RPMI7951 (cell line): ENCODE data around the gene THAP6. TPM values are rescaled to one million over a fixed set of nuclear protein-coding genes. Genes with fewer than 3 reads are reported as not detected.

ENCODE experiments used
- total RNA-seq: library from RNA; depleted of rRNA; stranded (reverse); fragments of >200 nt; shearing (Covaris generic); gene quantifications from 2 replicates; pipeline ENCODE4 v1.2.3, GENCODE V29; 2014; rRNA removed

Gene THAP6
- total RNA-seq, 1 experiment from 2014 or later, result 13.8 TPM

Other genes with a start within 250 kb of the THAP6 start
- gene RCHY1, start 70 bp upstream of the THAP6 start, total RNA-seq, result 16.6 and 20.5 TPM in 2 replicates
- not detected in 2 replicates for gene ODAPH, start 41.6 kb downstream of the THAP6 start, total RNA-seq
- gene CDKL2, start 116.1 kb downstream of the THAP6 start, total RNA-seq, result 2.1 and 2.9 TPM in 2 replicates
- 89.0 and 96.1 TPM in 2 replicates for gene G3BP2, start 158.9 kb downstream of the THAP6 start, total RNA-seq
- gene USO1, start 210.1 kb downstream of the THAP6 start, total RNA-seq, result 45.9 and 50.8 TPM in 2 replicates